Germinal center (tissue), 1 donor: Measurements from ENCODE around the gene ZFC3H1.

Source experiments
- DNase-seq: peaks from one replicate; pipeline ENCODE4 v3.0.0; 2012; ENCODE audit warnings: mixed read lengths, low spot score

The ZFC3H1 gene

GRCh38 chr12:71684081-71684480 is 20.4 kb upstream of the ZFC3H1 start:
- DNase-seq = no peak

- no peak for DNase-seq
Measured at GRCh38 chr12:71683633-71684032, 20.0 kb upstream of the ZFC3H1 start.

GRCh38 chr12:71682466-71682865 is 18.8 kb upstream of the ZFC3H1 start:
- DNase-seq = no peak

- DNase-seq = no peak
Measured at GRCh38 chr12:71671816-71672215, 8.2 kb upstream of the ZFC3H1 start.

GRCh38 chr12:71671311-71671710 is 7.7 kb upstream of the ZFC3H1 start:
- no peak for DNase-seq

- DNase-seq = no peak
Measured at GRCh38 chr12:71666259-71666658, 2.6 kb upstream of the ZFC3H1 start.

GRCh38 chr12:71665090-71665463 is 1.4 kb upstream of the ZFC3H1 start:
- no peak for DNase-seq

GRCh38 chr12:71664411-71665089 is 902 bp upstream of the ZFC3H1 start:
- DNase-seq = no peak

- peak; percentile 61 for DNase-seq
Measured at GRCh38 chr12:71662849-71663560, 643 bp downstream of the ZFC3H1 start.

- no peak for DNase-seq
Measured at GRCh38 chr12:71661977-71662530, 1.6 kb downstream of the ZFC3H1 start.

- DNase-seq = no peak
Measured at GRCh38 chr12:71656740-71657139, 6.9 kb downstream of the ZFC3H1 start.

GRCh38 chr12:71655907-71656306 is 7.7 kb downstream of the ZFC3H1 start:
- DNase-seq = no peak

- no peak for DNase-seq
Measured at GRCh38 chr12:71655495-71655894, 8.2 kb downstream of the ZFC3H1 start.

- DNase-seq = no peak
Measured at GRCh38 chr12:71654200-71654599, 9.4 kb downstream of the ZFC3H1 start.

GRCh38 chr12:71653137-71653536 is 10.5 kb downstream of the ZFC3H1 start:
- DNase-seq = no peak

GRCh38 chr12:71652656-71653055 is 11.0 kb downstream of the ZFC3H1 start:
- no peak for DNase-seq

- DNase-seq = no peak
Measured at GRCh38 chr12:71649401-71649800, 14.2 kb downstream of the ZFC3H1 start.

GRCh38 chr12:71648537-71648936 is 15.1 kb downstream of the ZFC3H1 start:
- DNase-seq = no peak

- DNase-seq = no peak
Measured at GRCh38 chr12:71646512-71646911, 17.1 kb downstream of the ZFC3H1 start.

GRCh38 chr12:71645268-71645667 is 18.4 kb downstream of the ZFC3H1 start:
- no peak for DNase-seq

GRCh38 chr12:71642264-71642663 is 21.4 kb downstream of the ZFC3H1 start:
- DNase-seq = no peak

GRCh38 chr12:71641390-71641789 is 22.3 kb downstream of the ZFC3H1 start:
- DNase-seq = no peak

GRCh38 chr12:71640316-71640715 is 23.3 kb downstream of the ZFC3H1 start:
- no peak for DNase-seq

GRCh38 chr12:71639341-71639760 is 24.3 kb downstream of the ZFC3H1 start:
- no peak for DNase-seq
